Activated naive CD4-positive, alpha-beta T cell treated with Interleukin-2 at 50 U/mL for 16 hours (primary cell): ENCODE data around the gene CAPN5.

Source experiments
- DNase-seq: peaks from one replicate; pipeline ENCODE4 v3.0.0-alpha.2; 2020

Gene CAPN5

DNA sequence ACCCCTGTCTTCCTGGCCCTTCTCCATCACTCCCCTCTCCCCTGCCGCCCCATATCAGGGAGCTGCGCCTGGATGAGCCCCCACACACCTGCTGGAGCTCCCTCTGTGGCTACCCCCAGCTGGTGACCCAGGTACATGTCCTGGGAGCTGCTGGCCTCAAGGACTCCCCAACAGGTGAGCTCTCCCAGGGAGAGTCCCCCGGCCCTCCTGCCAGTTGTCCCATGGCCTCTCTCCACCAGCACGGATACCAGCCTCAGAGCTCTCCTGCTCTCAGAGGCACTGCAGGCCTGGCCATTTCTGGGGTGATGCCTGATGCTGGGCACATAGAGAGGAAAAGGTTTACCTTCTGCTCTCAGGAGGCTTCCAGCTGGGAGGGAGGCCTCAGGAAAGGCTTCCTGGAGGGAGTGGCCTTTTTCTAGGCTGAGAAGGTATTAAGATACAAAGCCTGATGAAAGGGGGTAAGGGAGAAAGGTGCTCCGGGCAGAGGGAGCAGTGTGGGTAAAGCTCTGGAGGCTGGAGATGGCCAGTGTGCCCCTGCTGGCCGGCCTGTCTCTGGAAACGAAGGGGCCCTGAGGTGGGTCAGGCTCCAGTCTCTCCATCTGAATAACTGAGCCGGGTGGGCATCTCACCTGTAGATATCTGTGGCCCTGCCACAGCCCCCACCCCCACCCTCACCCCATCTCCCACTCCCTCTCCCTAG lies 55.3 kb downstream of the CAPN5 start:
- DNase-seq, result no peak

DNA sequence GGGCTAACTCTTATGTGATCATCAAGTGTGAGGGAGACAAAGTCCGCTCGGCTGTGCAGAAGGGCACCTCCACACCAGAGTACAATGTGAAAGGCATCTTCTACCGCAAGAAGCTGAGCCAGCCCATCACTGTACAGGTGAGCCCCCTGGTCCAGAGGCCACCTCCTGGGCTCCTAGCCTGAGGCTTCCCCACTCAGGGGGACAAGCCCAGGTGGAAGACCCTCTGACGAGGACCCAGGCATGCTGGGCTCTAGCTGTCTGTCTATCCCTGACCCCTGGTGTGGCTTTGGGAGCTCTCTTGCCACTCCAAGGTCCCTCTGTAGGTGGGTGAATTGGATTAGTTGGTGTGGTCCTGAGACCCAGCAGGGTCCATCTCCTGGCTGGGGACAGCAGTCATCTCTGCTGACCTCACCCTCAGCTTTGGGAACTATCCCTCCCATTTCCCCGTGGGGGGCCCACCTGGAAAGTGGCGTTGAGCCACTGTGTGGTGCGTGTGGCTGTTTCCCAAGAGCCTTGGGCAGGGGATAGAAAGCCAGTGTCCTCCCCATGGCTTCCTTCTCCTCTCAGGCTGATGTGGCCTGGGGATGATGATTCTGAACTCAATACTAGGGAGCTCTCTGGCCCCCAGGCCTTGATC lies 55.9 kb downstream of the CAPN5 start:
- no peak for DNase-seq

DNA sequence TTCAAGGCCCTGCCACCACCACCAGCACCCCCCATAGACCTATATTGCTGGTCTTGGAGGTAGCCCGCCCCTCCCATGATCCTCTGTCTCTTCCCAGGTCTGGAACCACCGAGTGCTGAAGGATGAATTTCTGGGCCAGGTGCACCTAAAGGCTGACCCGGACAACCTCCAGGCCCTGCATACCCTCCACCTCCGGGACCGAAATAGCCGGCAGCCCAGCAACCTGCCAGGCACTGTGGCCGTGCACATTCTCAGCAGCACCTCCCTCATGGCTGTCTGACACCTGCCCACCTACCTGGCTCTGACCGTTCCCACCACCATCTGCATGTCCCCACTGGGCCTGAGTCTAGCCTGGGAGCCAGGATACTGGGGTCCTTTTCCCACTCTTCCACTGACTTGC lies 56.8 kb downstream of the CAPN5 start:
- no peak for DNase-seq

DNA sequence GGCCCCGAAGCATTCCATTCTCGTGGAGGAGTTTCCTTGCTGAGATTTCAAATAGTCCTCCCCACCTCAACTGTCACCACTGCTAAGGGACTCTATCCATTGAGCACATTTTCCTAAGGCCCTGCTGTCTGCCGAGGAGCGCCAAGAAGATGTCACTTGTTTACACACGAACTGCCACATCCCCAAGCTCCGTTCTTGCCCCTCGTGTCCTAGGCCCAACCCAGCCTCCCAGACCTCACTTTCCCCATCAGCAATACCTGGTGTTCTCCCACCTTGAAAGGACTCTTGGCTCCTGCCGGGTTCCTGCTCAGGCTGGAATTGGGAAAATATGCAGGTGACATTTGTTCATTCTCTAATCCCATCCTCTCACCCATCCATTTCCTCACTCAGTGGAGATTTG lies 57.3 kb downstream of the CAPN5 start:
- DNase-seq, result no peak

DNA sequence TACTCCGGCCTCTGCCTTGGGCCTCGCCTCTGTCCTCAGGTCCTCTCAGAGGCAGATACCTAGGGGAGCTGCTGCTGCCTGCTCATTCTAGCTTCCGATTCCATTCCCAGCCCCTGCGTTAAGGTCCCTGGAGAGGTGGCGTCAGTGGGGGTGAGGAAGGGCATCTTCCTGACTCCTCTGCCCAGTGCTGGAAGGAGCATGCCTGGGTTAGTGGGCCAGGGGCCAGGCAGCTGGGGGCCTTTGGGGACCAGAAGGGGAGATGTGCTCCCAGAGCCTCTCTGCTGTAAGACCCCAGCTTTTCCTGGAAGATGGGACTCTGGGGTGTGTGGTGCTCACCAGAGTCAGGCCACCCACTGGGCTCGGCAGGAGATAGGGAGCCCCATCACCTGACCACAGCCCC lies 57.7 kb downstream of the CAPN5 start:
- DNase-seq, result no peak

DNA sequence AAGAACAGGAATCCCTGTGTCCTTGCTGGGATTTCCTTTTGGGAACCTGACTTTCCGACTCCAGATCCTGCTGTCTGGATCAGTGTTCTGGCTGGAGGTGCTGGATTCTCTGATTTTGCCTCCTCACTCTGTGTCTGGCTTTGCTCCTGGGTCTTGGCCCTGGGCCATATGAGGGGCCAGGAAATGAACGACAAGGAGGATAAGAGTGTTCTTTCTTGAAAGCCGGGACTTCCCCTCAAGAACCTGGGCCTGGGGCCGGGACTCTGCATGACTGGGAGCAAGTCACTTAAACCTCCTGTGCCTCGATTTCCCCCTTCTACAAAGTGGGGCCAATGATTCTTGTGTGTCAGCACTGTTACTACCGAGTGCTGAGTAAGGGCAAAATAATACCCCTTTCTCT lies 58.4 kb downstream of the CAPN5 start:
- DNase-seq, result no peak

DNA sequence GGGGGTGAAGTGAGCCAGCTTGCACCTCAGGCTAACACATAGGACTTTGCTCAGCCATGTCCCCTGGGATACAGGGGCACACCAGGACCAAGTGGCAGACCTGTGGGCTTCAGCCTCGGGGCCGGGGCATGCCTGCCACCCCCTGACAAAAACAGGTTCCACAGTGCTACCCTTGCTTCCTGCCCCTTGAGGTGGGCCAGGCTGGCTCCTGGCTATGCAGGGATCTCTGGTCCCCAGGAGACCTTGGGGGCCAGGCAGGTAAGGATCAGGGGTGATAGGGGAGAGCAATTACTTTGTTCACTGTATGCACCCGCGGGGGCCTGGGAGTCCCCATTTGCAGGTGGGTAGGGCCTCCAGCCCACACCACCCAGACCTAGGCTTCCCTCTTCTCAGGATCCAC lies 58.9 kb downstream of the CAPN5 start:
- DNase-seq, result no peak

DNA sequence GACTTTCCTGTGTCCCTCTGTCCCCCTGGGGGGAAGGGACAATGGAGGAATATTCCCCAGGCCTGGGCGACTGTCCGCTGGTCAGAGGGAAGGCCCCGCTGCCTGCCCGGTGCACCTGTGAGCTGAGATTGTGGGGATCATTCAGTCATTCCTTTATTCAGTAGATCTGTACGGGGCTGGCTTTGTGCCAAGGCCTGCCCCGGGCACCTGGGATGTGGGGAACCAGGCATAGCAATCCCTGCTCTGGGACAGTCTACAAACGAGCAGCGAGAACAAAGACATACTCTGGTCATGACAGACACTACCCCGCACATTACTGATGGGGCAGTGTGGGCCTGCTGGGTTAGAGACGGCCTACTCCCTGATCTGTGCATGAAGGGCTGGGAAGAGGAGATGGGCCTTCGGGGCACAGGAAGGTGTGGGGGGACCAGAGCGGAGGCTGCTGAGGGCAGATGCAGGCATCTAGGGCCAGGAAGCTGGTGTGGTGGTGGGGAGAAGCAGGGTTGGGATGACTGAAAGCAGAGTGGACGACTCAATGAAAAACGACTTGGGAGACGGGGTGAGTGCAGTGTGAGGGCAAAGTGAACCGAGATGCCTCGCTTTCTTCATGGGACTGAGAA lies 59.5 kb downstream of the CAPN5 start:
- no peak for DNase-seq

DNA sequence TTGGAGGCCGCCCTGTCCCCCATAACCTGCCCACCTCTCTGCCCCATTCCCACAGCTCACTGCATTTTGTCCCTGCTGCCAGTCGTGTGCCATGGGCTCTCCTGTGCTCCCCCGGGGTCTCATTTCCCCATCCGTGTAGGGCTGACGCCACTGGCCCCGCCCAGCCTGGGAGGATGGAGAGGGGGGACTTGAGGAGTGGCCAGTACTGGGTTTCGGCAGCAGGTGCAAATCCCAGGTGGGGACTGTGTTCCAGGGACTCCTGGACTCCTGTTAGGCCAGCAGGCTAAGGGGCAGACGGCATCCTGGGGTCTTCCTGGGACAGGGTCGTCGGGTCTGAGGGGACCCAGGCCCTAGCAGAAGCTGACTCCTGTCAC lies 60.1 kb downstream of the CAPN5 start:
- no peak for DNase-seq

DNA sequence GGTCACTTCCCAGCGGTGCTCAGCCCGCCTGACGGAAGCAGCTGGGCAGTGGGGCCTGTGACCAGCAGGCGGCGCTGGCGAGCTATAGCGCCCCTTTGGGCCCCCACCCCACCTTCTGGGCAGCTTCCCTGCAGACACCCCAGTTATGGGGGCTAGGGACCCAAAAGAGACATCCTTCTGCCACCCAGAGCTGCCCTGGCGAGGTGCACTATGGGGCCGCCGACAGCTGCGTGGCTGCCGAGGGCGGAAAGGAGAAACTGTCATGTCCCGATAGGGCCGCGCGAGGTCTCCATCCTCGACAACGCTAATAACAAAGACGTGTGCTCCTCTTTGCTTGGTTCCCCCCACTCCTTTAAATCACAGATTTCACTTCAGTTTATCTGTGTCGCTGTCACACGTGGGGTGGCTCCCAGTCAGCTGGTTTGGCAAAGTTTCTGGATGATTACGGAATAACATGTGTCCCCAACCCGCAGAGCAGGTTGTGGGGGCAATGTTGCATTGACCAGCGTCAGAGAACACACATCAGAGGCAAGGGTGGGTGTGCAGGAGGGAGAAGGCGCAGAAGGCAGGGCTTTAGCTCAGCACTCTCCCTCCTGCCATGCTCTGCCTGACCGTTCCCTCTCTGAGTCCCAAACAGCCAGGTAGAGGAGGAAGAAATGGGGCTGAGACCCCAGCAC lies 60.6 kb downstream of the CAPN5 start:
- DNase-seq, result peak; percentile 61

DNA sequence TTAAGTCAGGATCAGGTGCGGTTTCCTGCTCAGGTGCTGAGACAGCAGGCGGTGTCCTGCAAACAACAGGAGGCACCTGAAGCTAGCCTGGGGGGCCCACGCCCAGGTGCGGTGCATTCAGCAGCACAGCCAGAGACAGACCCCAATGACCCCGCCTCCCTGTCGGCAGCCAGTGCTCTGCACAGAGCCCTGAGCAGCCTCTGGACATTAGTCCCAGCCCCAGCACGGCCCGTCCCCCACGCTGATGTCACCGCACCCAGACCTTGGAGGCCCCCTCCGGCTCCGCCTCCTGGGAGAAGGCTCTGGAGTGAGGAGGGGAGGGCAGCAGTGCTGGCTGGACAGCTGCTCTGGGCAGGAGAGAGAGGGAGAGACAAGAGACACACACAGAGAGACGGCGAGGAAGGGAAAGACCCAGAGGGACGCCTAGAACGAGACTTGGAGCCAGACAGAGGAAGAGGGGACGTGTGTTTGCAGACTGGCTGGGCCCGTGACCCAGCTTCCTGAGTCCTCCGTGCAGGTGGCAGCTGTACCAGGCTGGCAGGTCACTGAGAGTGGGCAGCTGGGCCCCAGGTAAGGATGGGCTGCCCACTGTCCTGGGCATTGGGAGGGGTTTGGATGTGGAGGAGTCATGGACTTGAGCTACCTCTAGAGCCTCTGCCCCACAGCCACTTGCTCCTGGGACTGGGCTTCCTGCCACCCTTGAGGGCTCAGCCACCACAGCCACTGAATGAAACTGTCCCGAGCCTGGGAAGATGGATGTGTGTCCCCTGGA lies 61.3 kb downstream of the CAPN5 start, which contains the start of gene MYO7A:
Gene MYO7A, plus strand, starts transcription at position 327 of the 772 bp plus-strand sequence. CDS start 2,389 bp downstream, outside the sequence.
- DNase-seq, result no peak

DNA sequence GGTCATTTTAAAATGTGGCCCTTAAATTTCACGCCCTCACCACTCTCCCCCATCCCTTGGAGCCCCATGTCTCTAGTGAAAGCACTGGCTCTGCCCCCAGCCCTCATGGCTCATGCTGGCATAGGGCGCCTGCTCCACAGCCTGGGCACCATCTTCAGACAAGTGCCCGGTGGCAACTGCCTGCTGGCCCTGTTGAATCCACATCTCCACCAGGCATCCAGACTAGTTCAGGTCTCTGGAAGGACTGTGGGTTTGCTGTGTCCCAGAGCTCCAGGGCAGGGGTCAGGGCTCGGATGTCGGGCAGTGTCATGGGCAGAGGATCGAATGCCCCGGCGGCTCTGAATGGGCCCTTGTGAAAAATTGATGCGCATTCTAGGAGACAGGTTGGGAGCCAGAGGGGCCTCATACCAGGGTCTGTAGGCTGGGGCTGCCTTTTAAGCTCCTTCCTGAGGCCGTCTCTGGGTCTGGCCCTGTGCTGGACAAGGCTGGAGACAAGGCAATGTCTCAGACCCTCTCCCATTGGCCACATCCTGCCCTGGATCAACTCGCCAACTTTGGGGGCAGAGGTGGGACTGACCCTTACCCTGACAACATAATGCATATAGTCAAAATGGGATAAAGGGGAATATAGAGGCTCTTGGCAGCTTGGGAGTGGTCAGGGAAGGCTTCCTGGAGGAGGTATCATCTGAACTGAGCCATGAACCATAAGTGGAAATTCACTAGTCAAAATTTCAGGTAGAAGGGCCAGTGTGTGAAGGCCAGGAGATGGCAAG lies 62.5 kb downstream of the CAPN5 start:
- no peak for DNase-seq

DNA sequence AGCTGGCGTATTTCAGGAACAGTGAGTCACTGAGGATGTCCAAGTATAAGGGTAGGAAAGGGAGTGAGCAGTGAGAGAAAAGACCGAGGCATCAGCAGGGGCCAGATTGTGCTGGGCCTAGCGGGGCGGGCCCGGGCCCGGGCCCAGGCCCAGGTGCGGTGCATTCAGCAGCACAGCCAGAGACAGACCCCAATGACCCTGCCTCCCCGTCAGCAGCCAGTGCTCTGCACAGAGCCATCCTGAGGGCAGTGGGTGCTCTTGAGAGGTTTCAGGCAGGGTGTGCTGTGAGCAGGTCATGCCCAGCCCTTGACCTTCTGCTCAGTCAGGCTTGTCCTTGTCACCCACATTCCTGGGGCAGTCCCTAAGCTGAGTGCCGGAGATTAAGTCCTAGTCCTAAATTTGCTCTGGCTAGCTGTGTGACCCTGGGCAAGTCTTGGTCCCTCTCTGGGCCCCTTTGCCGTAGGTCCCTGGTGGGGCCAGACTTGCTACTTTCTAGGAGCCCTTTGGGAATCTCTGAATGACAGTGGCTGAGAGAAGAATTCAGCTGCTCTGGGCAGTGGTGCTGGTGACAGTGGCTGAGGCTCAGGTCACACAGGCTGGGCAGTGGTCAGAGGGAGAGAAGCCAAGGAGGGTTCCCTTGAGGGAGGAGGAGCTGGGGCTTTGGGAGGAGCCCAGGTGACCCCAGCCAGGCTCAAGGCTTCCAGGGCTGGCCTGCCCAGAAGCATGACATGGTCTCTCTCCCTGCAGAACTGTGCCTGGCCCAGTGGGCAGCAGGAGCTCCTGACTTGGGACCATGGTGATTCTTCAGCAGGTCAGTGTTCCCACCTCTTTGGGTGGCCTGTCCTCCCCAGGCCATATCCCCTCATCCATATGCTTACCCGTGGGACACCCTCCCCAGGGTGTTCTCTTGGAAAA lies 63.3 kb downstream of the CAPN5 start:
- no peak for DNase-seq

DNA sequence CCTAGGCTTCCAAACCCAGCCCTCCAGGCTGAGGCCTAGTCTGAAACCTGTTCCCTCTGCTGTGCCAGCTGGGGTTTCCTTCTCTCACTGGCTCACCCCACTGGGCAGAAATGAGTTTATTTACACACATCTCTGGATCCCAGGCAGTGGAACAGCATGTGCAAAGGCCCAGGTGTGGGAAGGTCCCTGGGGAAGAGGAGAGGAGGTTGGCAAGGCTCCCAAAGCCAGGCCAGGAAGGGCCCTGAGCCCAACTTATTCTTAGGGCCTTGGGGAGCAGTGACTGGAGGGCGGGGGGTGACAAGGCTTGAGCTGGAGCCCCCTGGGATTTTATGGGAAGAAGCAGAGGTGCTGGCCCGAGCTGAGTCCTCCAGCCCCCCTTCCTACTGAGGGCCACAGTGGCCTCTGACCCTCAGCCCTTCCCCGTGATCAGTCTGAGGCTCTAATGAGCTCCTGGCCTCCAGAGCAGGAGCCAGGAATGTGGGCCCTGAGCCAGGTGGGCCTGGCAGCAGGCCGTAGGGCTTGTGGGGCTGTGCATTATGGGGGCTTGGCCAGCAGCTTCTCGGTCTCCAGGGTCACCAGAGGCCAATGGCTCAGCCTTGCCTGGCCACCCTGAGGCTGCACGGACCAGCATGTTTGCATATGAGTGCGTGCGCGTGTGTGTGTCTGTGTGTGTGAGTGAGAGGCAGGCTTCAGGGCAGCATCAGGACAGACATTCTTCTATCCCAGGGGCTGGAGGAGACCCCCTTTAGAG lies 64.2 kb downstream of the CAPN5 start:
- no peak for DNase-seq

DNA sequence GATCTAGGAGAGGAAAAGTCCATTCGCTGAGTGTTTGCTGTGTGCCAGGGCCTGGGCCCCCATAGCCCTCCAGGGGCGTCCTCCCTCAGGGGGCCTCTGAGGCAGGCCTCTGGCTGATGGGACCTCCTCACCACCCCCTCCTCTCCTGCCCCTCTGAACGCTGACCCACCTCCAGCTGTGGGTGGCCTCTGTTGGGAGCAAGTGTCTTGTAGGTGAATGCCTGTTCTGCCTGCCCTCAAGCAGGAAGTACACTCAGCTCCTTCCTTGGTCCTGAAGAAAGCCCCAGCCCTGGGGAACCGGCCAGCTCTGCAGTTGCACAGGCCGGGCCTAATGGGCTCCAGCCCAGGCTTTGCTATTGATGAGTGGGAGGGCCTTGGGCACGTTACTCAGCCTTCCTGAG lies 64.8 kb downstream of the CAPN5 start:
- no peak for DNase-seq

DNA sequence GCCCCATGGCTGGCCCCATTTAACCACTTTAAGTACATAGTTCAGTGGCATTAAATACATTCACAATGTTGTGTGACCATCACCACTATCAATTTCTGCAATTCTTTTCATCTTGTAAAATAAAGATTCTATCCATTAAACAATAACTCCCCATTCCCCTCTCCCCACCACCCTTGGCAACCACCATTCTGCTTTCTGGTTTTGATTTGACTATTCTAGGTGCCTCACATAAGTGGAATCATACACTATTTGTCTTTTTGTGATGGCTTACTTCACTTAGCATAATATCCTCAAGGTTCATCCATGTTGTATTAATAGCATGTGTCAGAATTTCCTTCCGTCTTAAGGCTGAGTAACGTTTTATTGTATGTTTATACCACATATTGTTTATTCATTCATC lies 68.3 kb downstream of the CAPN5 start:
- DNase-seq, result no peak

DNA sequence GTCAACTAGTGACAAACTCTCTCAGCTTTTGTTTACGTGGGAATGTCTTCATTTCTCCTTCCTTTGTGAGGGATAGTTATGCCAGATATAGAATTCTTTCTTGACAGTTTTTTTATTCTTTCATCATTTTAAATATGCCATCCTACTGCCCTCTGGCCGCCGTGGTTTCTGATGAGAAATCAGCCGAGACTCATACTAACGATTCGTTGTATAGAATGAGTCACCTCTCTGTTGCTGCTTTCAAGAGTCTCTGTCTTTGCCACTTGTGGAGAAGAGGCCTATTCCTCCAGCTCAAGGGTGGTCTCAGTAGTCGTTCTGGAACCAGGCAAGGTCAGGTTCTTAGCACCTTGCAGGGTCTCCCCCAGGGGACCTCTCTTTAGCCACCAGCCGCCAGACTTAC lies 69.3 kb downstream of the CAPN5 start:
- no peak for DNase-seq

DNA sequence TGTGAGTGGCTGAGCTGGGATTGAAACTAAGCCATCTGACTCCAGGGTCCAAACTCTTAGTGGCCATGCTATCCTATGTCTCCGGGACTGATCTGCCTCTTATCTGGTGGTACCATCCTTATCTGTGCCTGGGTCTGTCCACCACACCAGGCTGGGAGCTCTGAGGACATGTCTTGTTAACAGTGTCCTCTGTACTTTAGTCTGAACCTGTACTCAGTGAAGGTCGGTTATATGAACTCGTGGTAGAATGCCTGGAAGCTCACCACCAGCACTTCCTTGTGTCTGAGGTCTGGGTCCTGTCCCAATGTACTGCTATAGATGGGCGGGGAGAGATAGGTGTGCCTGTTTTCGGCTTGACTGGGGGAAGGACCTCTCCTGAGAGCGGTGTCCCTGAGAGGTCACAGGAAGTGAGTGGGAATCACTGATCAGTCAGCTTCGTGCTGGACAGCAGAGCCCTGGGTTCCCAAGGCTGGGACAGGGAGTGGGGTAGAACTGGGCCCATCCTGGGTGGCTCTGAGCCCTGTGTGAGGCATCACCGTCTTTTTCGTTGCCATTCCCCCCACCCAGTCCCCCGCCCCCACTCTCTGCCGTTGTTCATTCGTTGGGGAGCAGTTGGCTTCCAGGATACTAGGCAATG lies 70.1 kb downstream of the CAPN5 start:
- DNase-seq, result no peak

DNA sequence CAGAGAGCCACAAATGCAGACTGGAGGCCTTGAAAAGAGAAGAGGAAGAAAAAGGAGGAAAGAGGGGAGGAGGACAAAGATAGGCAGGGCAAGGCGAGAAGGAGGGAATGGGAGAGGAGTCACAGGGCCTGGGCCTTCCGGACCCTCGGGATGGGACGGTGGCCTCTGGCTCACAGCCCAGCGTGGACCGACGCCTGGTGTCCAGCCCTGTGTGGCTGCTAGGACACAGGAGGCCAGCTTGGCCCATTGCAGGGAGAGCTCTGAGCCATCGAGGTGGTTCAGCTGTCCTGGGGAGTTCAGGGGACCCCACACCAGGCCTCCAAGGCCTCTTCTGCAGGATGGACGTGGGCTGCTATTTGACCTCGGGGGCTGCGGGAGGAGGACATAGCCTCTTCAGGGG lies 70.7 kb downstream of the CAPN5 start:
- no peak for DNase-seq

DNA sequence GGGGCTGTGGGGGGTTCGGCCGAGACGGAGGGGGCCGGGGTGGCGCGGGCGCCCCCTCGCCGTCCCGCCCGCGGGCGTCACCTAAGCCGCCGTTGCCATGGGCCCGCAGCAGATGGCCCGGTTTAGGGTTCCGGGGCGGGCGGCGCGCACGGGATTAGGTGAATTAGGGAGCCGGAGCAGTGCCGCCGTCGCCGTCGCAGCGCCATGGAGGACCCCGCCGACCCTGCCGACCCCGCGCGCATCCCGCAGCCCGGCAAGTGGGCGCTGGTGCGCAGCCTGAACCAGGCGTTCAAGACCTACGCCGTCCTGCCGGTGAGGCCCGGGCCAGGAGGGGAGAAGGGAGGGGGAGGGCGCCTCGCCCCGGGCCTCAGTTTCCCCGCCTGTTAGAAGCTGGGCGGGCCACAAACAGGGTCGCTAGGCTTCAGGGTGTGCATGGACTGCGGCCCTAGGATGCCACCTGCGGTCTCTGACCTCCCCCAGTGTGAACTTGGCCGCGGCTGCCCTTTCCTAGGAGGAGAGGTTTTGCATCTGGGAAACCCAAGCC lies 71.4 kb downstream of the CAPN5 start:
- DNase-seq, result no peak
